HG03060 (cell line): Measurements from ENCODE around the gene R3HDM4.
"Not testable (repeated sequence)": the region's sequence is repeated elsewhere in the genome, so short reads cannot be mapped to it uniquely, and the experiment has no call there.

Experiments
- ATAC-seq: cut with Tn5 transposase; IDR thresholded peaks from one replicate; pipeline ENCODE4 v1.9.1; 2021; ENCODE audit warnings: low read depth, moderate number of reproducible peaks; ENCODE audit not compliant: unreplicated experiment

Gene R3HDM4

DNA sequence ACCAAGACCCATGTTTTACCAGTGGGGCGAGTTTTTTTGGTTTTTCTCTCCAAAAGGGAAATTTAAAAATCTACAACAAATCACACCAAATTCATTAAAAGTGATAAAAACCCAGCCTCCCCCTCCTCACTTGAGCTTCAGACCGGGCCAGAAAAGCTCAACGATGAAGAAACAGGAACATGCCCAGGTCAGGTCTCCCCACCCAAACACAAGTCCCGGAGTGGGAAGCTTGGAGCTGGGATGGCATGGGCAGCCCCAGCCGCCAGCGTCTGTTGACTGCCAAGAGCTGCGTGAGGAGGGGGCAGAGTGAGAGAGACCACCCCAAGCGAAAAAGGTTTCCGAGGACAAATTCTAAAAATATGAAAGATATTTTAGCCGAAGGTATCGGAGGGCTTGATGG is 16.0 kb downstream of the R3HDM4 start:
- no peak for ATAC-seq

DNA sequence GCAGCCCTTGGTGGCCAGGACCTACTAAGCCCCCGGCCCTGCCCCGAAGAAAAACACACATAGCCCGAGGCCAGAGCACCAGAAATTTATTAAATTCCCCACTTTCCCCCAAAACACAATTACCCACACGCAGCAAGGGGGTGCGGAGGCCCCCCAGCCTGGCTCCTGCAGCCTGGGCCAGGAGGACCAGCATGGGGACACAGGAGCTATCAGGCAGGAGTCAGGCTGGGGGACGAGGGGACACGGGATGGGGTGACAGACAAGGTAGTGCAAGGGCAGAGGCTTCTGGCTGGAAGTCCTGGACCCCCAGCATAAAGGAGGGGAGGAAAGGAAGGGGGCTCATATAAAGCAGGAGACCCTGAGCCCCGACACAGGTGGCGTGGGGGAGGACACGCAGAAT is 16.6 kb downstream of the R3HDM4 start:
- ATAC-seq, result no peak

DNA sequence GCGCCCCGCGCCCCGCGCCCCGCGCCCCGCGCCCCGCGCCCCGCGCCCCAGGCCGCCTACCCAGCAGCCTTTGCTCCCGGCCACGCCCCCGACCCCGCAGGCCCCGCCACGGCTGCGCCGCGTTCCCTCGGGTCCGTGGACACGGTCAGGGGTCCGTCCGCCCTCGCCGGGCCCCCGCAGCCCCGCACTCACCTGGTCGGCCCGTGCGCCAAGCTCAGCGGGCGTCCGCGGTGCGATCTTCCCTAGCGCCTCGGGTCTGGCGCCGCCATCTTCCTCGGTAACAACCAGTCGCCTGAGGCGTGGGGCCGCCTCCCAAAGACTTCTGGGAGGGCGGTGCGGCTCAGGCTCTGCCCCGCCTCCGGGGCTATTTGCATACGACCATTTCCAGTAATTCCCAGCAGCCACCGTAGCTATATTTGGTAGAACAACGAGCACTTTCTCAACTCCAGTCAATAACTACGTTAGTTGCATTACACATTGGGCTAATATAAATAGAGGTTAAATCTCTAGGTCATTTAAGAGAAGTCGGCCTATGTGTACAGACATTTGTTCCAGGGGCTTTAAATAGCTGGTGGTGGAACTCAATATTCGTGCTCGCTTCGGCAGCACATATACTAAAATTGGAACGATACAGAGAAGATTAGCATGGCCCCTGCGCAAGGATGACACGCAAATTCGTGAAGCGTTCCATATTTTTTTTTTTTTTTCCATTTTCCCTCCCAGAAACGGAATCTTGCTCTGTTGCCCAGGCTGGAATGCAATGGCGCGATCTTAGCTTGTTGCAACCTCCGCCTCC is 19.9 kb downstream of the R3HDM4 start, which contains the start of the genes MED16 and RNU6-9:
Gene MED16 (minus strand): TSS at position 294 of the 796 bp plus-strand sequence. CDS start 2,056 bp downstream, outside the sequence.
Gene RNU6-9 (plus strand): TSS at position 591 of the 796 bp plus-strand sequence.
- ATAC-seq, result peak; percentile 70

DNA sequence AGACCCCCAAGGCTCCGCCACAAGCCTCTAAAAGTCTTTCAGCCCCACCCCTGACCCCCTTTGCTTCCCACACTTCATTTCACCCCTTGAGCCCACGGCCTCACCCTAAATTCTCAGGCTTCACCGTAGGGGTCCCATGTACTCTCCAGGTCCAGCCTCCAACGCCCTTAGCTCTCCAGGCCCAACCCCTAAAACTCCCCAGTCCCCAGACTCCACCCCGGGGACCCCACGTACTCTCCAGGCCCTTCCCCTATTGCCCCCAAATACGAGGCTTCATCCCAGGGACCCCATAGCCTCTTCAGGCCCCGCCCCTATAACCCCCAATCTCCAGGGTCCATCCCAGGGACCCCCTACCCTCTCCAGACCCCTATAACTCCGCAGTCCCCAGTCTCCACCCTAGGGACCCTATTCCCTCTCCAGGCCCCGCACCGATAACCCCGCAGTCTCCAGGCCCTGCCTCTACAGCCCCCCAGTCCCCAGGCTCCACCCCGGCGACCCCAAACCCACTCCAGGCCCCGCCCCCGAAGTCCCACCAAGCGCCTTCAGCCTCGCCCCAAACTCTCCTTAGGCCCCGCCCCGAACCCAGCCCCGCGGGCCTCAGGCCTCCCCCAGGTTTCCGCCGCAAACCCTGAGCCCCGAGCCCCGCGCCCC is 20.7 kb downstream of the R3HDM4 start:
- no peak for ATAC-seq

DNA sequence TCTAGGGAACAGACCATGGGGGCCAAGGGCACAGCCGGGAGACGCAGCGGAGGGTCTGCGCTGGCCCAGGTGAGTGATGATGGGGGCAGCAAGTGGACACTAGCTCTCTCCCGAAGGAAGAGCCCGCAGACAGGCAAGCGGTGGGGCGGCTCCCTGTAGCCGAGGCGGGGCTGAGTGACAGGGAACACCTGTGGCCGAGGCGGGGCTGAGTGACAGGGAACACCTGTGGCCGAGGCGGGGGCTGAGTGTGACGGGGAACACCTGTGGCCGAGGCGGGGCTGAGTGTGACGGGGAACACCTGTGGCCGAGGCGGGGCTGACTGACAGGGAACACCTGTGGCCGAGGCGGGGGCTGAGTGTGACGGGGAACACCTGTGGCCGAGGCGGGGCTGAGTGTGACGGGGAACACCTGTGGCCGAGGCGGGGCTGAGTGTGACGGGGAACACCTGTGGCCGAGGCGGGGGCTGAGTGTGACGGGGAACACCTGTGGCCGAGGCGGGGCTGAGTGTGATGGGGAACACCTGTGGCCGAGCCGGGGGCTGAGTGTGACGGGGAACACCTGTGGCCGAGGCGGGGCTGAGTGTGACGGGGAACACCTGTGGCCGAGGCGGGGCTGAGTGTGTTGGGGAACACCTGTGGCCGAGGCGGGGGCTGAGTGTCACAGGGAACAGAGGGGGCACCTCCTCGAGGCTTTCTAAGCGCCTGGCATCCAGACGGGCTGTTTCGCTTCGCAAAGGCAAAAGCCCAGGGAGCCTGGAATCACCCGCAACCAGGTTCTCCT is 21.4 kb downstream of the R3HDM4 start:
- not testable (repeated sequence) for ATAC-seq

DNA sequence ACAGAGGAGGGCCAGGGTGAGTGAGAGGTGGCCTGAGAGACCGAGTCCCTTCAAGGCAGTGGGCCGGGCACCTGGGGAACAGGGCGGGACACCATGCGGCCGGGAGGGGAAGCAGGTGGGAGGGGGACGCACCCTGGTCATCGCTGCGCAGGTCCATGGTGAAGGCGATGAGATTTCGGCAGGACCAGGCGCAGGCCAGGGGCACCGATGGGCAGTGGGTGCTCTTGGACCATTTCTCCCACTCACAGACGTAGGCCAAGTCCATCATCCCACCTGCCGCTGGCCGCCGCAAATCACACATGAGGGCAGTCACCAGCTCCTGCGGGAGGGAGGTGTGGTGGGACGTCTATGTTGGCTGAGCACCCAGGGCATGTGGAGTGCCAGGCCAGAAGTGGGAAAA is 22.2 kb downstream of the R3HDM4 start:
- no peak for ATAC-seq

DNA sequence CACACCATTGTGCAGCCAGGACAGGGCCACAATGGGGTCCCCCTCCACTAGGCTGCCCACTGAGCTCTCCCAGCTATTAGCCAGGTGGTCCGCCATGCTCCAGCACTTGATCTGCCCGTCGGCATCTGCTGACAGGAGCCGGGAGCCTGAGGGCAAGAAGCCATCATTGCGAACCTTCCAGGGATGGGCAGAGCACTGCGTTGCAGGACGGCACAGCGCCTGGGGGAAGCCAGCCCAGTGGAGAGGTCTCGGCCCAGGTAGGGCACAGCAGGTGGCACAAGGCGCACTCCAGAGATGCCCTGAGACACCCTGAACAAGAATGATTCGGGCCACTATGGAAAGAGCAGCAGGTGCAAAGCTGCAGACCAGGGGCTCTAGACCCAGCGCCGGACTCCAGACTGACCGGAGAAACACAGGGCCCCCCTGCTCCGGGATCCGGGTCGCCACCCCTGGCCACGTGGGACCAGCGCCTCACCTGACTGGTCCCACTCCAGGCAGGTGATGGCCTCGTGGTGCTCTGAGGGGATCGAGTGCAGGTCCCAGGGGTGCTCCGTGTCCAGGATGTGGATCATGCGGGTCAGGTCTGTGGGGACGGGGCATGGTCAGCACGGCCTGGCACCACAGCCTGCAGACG is 23.2 kb downstream of the R3HDM4 start:
- ATAC-seq, result no peak

DNA sequence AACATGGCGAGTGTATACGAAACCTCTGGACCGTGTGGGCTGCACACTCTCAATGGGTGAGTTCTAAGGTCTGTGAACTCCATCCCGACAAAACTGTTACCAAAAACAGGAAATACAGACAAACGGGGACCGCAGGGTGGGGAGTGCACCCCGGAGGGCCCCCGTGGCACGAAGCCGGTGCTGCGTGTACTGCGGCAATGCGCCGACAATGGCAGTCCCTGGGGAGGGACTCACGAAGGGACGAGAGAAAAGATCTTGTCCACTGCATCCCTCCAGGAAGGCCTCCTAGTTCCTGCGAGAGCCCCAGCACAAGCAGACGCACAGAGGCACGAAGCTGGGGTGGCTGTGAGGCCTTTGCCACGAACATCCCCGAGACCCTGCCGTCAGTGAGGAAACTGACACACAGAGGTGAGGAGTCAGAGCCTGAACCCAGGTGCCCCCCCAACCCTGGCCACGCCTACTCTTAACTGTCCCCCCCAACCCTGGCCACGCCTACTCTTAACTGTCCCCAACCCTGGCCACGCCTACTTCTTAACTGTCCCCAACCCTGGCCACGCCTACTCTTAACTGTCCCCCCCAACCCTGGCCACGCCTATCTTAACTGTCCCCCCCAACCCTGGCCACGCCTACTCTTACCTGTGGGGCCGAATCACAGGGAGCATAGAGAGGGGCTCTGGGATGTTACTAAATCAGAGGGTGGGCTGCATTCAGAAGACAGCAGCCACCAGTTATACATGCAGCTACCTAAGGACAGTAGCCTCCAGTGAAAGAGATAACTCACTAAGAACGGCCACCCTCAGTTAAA is 24.2 kb downstream of the R3HDM4 start:
- no peak for ATAC-seq

DNA sequence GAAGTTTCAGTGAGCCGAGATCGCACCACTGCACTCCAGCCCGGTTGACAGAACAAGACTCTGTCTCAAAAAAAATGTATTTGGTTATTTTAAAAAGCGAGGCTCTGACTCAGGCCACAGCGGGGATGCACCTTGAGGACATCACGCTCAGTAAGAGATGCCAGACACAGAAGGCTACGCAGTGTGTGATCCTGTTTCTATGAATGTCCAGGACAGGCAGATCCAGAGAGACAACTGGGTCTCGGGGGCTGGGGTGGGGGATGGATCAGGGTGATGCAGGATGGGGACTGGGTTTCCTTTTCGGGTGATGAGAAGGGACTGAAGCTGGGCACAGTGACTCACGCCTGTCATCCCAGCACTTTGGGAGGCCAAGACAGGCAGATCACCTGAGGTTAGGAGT is 25.4 kb downstream of the R3HDM4 start:
- no peak for ATAC-seq

DNA sequence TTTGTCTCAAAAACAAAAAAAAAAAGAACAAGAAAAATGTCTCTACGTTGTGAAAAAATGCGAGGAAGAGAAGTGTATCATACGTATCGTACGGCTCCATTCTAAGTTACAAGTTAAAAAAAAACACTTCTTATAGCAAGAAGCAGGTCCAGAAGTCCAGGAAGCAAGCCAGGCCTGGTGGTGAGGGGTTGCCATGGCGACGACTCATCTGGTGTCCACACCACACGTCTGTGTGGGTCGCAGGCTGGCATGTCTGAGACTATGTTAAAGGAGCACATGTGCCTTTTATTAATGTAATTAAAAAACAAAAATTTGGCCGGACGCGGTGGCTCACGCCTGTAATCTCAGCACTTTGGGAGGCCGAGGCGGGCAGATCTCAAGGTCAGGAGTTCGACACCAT is 25.9 kb downstream of the R3HDM4 start:
- no peak for ATAC-seq

DNA sequence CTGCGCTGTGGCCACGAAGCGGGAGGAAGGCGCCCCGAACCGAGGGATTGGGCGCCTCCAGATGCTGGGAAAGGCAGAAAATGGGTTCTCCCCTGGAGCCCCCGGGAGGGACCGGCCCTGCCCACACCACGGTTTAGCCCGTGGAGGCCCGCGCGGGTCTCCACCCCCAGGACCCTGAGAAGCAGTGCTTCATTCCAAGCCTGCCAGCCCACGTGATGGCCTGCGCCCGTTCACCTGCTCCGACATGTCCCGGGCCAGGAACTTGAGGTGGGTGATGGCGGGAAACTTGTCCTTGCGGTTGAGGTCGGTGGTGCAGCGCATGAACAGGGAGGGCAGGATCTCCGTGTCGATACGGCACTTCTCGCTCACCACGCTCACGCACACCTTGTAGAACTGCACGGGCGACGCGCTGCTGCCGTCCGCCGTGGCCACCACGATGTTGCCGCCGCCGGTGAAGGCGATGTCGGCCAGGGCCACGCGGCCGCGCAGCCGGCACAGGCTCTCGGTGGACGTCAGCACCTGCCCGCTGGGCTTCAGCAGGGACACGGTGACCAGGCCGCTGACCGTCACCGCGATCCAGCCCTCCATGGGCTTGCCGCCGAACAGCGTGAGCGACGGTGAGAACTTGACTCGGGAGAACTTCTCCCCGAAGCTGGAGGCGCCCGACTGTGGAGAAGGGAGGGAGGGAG is 27.3 kb downstream of the R3HDM4 start:
- no peak for ATAC-seq

DNA sequence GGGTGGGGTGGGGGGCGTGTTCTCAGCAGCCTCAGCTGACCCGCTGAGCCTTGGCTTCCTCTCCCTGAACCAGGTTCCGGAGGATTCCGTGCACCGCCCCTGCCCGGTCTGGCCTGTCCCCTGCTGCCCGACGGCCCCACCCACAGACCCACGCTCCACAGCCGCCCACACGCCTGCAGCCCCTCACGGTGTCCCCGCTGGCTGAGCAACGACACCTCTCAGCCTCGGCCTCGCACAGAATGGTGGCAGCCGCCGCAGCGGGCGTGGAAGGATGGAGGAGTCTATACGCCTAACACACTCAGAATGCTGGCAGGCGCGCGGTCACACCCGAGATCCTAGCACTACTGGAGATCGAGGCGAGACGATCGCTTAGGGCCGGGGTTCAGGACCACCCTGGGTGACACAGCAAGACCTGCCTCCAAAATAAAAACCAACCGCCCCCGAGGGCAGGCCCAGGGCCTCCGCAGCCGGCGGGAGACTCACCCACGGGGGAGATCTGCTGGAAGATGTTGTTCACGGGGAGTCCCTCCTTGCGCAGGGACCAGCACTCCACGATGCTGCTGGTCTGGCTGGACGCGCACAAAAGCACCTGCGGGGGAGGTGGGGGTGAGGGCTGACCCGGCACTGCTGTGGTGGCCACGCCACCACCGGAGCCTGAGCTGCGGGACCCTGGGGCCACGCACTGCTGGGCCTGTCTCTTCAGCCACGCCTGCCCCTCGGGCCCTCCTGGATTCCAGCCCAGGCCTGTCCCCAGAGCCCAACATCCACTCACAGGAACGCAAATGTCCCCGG is 28.4 kb downstream of the R3HDM4 start:
- no peak for ATAC-seq

DNA sequence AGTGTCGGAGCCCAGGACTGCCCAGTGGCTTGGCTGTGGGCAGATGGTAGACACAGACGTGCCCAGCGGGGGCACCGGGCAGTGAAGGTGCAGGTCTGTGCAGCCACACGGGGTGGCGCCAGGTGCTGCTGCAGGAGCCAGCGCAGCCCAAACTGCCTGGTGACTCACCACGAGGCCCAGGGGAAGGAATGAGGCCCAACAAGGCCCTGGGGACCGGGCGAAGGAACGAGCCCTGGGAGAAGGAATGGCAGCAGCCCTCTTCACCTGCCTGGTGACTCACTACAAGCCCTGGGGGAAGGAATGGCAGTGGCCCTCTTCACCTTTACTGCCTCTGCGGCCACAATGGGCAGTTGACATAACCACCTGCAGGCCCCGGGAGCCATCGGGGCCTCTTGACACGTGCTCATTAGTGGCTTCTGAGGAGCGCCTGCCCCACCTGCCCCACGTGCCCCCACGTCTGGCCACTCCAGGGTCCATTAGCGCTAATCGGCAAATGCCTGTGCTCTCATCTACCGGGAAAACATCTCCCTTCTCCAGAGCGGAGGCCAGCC is 29.3 kb downstream of the R3HDM4 start:
- no peak for ATAC-seq

DNA sequence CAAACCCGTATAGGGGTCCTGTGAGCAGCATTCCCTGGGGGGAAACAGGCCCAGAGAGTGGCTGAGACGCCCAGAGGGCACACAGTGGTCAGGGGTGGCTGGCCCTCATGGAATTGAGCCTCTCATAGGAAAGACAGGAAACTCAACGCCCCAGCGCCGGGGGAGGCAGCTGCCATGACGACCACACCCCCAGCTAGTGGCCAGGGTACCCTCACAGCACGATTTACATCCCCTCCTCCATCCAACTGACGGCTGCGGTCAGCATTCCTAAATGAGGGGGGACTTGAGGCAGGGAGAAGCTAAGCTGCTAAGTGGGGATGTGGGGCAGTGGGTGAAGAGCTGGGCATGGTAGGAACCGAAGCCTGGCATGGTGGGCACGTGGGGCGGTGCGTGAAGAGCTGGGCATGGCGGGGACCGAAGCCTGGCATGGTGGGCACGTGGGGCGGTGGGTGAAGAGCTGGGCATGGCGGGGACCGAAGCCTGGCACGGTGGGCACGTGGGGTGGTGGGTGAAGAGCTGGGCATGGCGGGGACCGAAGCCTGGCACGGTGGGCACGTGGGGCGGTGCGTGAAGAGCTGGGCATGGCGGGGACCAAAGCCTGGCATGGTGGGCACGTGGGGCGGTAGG is 30.0 kb downstream of the R3HDM4 start:
- no peak for ATAC-seq

DNA sequence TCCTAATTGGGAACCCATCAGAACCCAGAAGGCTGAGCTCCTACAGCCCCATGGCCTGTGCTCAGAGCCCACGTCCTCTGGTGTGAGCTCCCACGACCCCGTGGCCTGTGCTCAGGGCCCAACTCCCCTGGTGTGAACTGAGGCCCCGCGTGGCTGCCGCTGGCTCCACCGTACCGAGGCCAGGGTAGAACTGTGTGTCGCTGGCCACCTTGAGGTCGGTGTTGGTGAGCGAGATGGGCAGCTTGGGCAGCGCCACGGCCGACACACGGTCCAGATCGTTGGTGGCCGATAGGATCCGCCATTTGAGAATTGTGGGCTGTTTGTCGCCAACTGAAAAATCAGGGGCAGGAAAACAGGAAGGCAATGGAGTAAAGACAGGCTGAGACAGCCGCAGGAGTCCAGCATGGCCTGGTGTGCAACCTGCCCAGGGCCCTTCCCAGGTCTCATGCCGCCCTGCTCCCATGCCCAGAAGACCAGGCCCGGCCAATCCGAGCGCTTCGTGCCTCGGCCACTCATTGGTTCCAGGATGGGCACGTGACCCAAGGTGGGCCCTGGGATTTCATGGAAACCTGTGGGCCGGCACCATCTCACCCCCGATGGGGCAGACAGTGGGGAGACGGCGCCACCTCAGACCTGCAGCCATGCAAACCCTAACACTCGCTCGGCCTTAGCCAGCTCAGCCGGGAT is 31.5 kb downstream of the R3HDM4 start:
- ATAC-seq, result no peak

DNA sequence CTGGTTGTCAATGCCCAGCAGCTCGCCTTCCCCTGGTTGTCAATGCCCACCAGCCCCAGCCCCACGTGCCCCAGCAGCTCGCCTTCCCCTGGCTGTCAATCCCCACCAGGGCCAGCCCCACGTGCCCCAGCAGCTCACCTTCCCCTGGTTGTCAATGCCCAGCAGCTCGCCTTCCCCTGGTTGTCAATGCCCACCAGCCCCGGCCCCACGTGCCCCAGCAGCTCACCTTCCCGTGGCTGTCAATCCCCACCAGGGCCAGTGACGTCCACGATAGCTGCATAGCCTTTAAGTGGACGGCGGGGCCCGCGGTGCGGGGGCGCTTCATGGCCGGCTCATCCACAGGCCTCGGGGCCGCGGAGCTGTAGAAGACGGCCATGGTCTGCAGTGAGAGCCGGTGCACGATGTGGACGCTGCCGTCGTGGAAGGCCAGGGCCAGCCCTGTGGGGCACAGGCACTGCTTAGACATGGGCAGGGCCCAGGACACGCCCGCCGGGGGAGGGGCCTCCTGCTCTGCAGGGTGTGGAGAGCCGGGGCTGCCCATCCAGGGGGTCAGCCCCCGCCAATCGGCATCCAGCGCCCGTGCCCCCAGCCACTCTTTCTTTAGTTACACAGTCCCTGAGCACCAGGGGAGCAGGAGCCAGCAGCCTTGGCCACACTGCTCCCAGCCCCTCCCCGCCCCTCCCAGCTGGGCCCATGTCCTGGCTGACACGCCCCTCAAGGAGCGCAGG is 33.1 kb downstream of the R3HDM4 start:
- no peak for ATAC-seq
